IMR-90 (cell line): ENCODE data around the gene ZNF236. TPM values are rescaled to one million over a fixed set of nuclear protein-coding genes. Genes with fewer than 3 reads are reported as not detected.

ENCODE experiments used
- ATAC-seq: fragments of 200-7000 bp; cut with Tn5 transposase; 2 replicates; pipeline ENCODE4 v1.9.1; 2020; ENCODE audit warnings: low read depth, mild to moderate bottlenecking, moderate library complexity
- BruUV-seq: library from RNA; stranded (reverse); fragments of 400-500 nt; replicated peaks from 2 replicates; lab custom pipeline; 2021; lab: Mats Ljungman, UMichigan
- CTCF ChIA-PET: fragments of 300-600 bp; formaldehyde crosslinking; extraction: SDS; loops from one replicate; lab custom pipeline; 2021; ENCODE audit warnings: antibody characterized with exemption; lab: Yijun Ruan, JAX
- POLR2A ChIA-PET: fragments of 300-600 bp; sonication (Branson Sonifier 250); formaldehyde crosslinking; loops from one replicate; lab custom pipeline; 2022; ENCODE audit warnings: antibody characterized with exemption; ENCODE audit not compliant: unreplicated experiment; lab: Charles Lee
- DNase-seq: peaks from one replicate; pipeline ENCODE4 v3.0.0; 2013
- H2AFZ ChIP-seq: replicated peaks from 2 replicates; pipeline ENCODE3; 2013; ENCODE audit warnings: low read length, mild to moderate bottlenecking; ENCODE audit not compliant: poor library complexity
- H2AK5ac ChIP-seq: 2 replicates; pipeline ENCODE4 v1.6.1; 2013; ENCODE audit warnings: low read depth, low read length, inconsistent platforms
- H2AK9ac ChIP-seq: replicated peaks from 2 replicates; pipeline ENCODE3; 2013; ENCODE audit warnings: mild to moderate bottlenecking, low read depth, low read length, moderate library complexity; ENCODE audit not compliant: poor library complexity
- H2BK120ac ChIP-seq: 2 replicates; pipeline ENCODE4 v1.6.1; 2013; ENCODE audit warnings: low read depth, low read length, inconsistent platforms
- H2BK15ac ChIP-seq: 3 replicates; pipeline ENCODE4 v1.6.1; 2013; ENCODE audit warnings: low read depth, low read length, inconsistent platforms
- H2BK20ac ChIP-seq: 2 replicates; pipeline ENCODE4 v1.6.1; 2013; ENCODE audit warnings: low read depth, mild to moderate bottlenecking, inconsistent platforms, low read length, moderate library complexity
- H2BK5ac ChIP-seq: 2 replicates; pipeline ENCODE4 v1.6.1; 2013; ENCODE audit warnings: mild to moderate bottlenecking, low read depth, low read length, inconsistent platforms; ENCODE audit not compliant: poor library complexity, severe bottlenecking
- H3K14ac ChIP-seq: replicated peaks from 2 replicates; pipeline ENCODE4 v1.6.1; 2013; ENCODE audit warnings: low read depth, low read length, inconsistent platforms
- H3K18ac ChIP-seq: 2 replicates; pipeline ENCODE4 v1.6.1; 2013; ENCODE audit warnings: low read depth, low read length, control low read depth
- H3K23ac ChIP-seq: 2 replicates; pipeline ENCODE4 v1.6.1; 2013; ENCODE audit warnings: low read depth, low read length, inconsistent platforms
- H3K27ac ChIP-seq: 2 replicates; pipeline ENCODE4 v1.5.1; 2013; ENCODE audit warnings: mild to moderate bottlenecking, control low read depth, low read length; ENCODE audit not compliant: insufficient read depth
- H3K27me3 ChIP-seq: 2 replicates; pipeline ENCODE4 v1.6.1; 2013; ENCODE audit warnings: low read length; ENCODE audit not compliant: control insufficient read depth, insufficient read depth
- H3K36me3 ChIP-seq: 2 replicates; pipeline ENCODE4 v1.6.1; 2013; ENCODE audit warnings: low read length, mixed read lengths; ENCODE audit not compliant: control insufficient read depth, insufficient read depth
- H3K4ac ChIP-seq: 2 replicates; pipeline ENCODE4 v1.6.1; 2013; ENCODE audit warnings: low read depth, low read length, inconsistent platforms
- H3K4me1 ChIP-seq: 2 replicates; pipeline ENCODE4 v1.6.1; 2013; ENCODE audit warnings: low read length, mixed read lengths; ENCODE audit not compliant: control insufficient read depth, insufficient read depth
- H3K4me2 ChIP-seq: 2 replicates; pipeline ENCODE4 v1.6.1; 2013; ENCODE audit warnings: low read depth, mild to moderate bottlenecking, control low read depth, low read length, moderate library complexity
- H3K4me3 ChIP-seq: 2 replicates; pipeline ENCODE4 v1.5.1; 2013; ENCODE audit warnings: low read depth, mild to moderate bottlenecking, control low read depth, low read length, moderate library complexity; ENCODE audit not compliant: insufficient read depth
- H3K56ac ChIP-seq: 2 replicates; pipeline ENCODE4 v1.6.1; 2013; ENCODE audit warnings: low read length, inconsistent platforms; ENCODE audit not compliant: insufficient read depth; ENCODE audit errors: extremely low read depth
- H3K79me1 ChIP-seq, 2 experiments: 2 replicates each; pipeline ENCODE4 v1.6.1; 2013; ENCODE audit warnings: low read length in 2 of 2, inconsistent platforms in 1 of 2, low read depth in 1 of 2
- H3K9ac ChIP-seq: 2 replicates; pipeline ENCODE4 v1.6.1; 2013; ENCODE audit warnings: low read depth, low read length, control low read depth
- H3K9me1 ChIP-seq: 2 replicates; pipeline ENCODE4 v1.6.1; 2013; ENCODE audit warnings: low read length, inconsistent platforms; ENCODE audit not compliant: insufficient read depth
- H3K9me3 ChIP-seq: 2 replicates; pipeline ENCODE4 v1.6.1; 2013; ENCODE audit warnings: low read length; ENCODE audit not compliant: control insufficient read depth, insufficient read depth
- H4K20me1 ChIP-seq: 2 replicates; pipeline ENCODE4 v1.6.1; 2013; ENCODE audit warnings: low read length, inconsistent platforms; ENCODE audit not compliant: insufficient read depth
- H4K5ac ChIP-seq: 2 replicates; pipeline ENCODE4 v1.6.1; 2013; ENCODE audit warnings: mild to moderate bottlenecking, low read depth, low read length, control low read depth
- H4K8ac ChIP-seq, 2 experiments: 2 replicates each; pipeline ENCODE4 v1.6.1; 2013; ENCODE audit warnings: low read depth in 2 of 2, low read length in 2 of 2, control low read depth in 1 of 2, inconsistent platforms in 1 of 2
- H4K91ac ChIP-seq: 2 replicates; pipeline ENCODE4 v1.6.1; 2013; ENCODE audit warnings: low read depth, low read length, inconsistent platforms; ENCODE audit not compliant: insufficient read depth
- BHLHE40 ChIP-seq: fragments of 150-350 bp; IDR thresholded peaks from 2 replicates; pipeline ENCODE4 v1.6.1; 2016; ENCODE audit warnings: mild to moderate bottlenecking, low read depth, low read length
- MAFK ChIP-seq: IDR thresholded peaks from 2 replicates; pipeline ENCODE4 v1.6.1; 2012; ENCODE audit warnings: low read depth, low read length, improper control_type of control experiment
- MAZ ChIP-seq: IDR thresholded peaks from 2 replicates; pipeline ENCODE4 v1.6.1; 2012; ENCODE audit warnings: low read depth, mild to moderate bottlenecking, low read length, improper control_type of control experiment, moderate library complexity, borderline replicate concordance
- MXI1 ChIP-seq: IDR thresholded peaks from 2 replicates; pipeline ENCODE4 v1.6.1; 2012; ENCODE audit warnings: low read depth, mild to moderate bottlenecking, low read length, moderate library complexity, borderline replicate concordance
- NFE2L2 ChIP-seq: fragments of 150-350 bp; IDR thresholded peaks from 2 replicates; pipeline ENCODE4 v1.6.1; 2016; ENCODE audit warnings: low read depth, mild to moderate bottlenecking, low read length
- POLR2A ChIP-seq: IDR thresholded peaks from 2 replicates; pipeline ENCODE4 v1.6.1; 2012; ENCODE audit warnings: mild to moderate bottlenecking, low read depth, low read length
- RAD21 ChIP-seq: IDR thresholded peaks from 2 replicates; pipeline ENCODE4 v1.6.1; 2012; ENCODE audit warnings: low read length, improper control_type of control experiment
- RCOR1 ChIP-seq: IDR thresholded peaks from 2 replicates; pipeline ENCODE4 v1.6.1; 2012; ENCODE audit warnings: mild to moderate bottlenecking, low read length, improper control_type of control experiment; ENCODE audit not compliant: insufficient replicate concordance
- RFX5 ChIP-seq: IDR thresholded peaks from 2 replicates; pipeline ENCODE4 v1.8.0; 2012; ENCODE audit warnings: low read depth, mild to moderate bottlenecking, low read length, moderate library complexity
- WGBS, 2 experiments: methylation state at CpG; one replicate each; pipeline versions ENCODE4 v1.1.5 to v1.1.7; 2013; ENCODE audit warnings: missing lambda C conversion rate in 2 of 2; ENCODE audit not compliant: insufficient read length in 1 of 2; ENCODE audit errors: extremely low coverage in 2 of 2; 5-methylcytosine and 5-hydroxymethylcytosine counted together
- dilution Hi-C: fragments of 300-500 bp; cut with HindIII; formaldehyde crosslinking; loops from one replicate; pipeline ENCODE4 v1.14.3; 2018; ENCODE audit warnings: low sequenced_read_pairs; ENCODE audit not compliant: unreplicated experiment
- in situ Hi-C: fragments of 300-500 bp; cut with MboI; formaldehyde crosslinking; loops from 3 replicates; pipeline ENCODE4 v1.14.3; 2019; ENCODE audit warnings: low sequenced_read_pairs, inconsistent platforms, mixed read lengths
- intact Hi-C: fragments of 100-400 bp; cut with micrococcal nuclease; formaldehyde crosslinking; loops from 2 replicates; pipeline ENCODE4 v1.10.0; 2022
- polyA plus RNA-seq, 3 experiments: library from polyadenylated mRNA; depleted of rRNA; stranded (reverse); fragments of >200 nt; gene quantifications; 2 replicates each; pipeline ENCODE4 v1.2.3, GENCODE V29; 2012; ENCODE audit warnings: low replicate concordance in 1 of 3
- total RNA-seq: library from RNA; depleted of rRNA; stranded (reverse); fragments of >200 nt; gene quantifications from 2 replicates; pipeline ENCODE4 v1.2.3, GENCODE V29; 2012
- TF ChIP-seq, protein P1 (sequence below): fragments of 150-350 bp; IDR thresholded peaks from 2 replicates; pipeline ENCODE4 v1.6.1; 2016; ENCODE audit warnings: low read depth, mild to moderate bottlenecking, low read length, moderate library complexity, borderline replicate concordance
- TF ChIP-seq, protein P2 (sequence below): conservative IDR thresholded peaks from 2 replicates; pipeline ENCODE4 v1.5.1; 2012; ENCODE audit warnings: mild to moderate bottlenecking, low read depth, low read length, improper control_type of control experiment

ZNF236 gene
- total and polyA plus RNA-seq, 2 of the 4 experiments (the other 2 are of a cell fraction) = 3.6 to 9.7 TPM

DNA sequence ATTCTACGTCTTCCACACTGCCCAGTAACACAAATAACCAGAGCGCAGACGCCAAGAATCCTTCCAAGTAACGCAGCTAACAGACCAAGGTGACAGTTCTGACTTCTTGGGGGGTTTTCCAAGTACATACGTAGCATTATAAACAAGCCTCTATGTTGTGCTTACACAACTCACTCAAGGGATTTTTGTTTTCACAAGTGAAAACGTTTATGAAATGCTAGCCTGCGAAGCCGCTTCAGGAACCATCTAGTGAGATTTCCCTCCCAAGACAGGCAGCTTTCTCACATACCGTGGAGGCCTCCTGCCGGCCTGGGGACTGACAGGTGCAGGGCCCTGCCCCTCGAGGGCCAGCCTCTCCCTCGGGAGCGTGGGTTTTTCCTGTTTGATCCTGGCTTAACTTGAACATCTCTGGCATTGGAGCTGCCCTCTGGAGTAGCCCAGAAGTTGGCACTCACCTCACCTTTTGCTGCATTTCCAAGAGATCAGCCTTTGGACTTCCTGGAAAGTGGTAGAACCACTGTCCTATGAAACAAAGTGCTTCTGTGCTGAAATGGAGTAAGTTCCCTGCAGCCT lies 159.1 kb downstream of the ZNF236 start:
- in situ Hi-C loops = loop anchor here (10.0 kb wide), 1 partner anchor 177 kb away; no protein-coding TSS in a partner anchor
- no TSS peak for BruUV-seq
- TF ChIP-seq RFX5 = no peak
- no peak for TF ChIP-seq RAD21
- TF ChIP-seq POLR2A = no peak
- no peak for TF ChIP-seq NFE2L2
- TF ChIP-seq, protein P1, sequence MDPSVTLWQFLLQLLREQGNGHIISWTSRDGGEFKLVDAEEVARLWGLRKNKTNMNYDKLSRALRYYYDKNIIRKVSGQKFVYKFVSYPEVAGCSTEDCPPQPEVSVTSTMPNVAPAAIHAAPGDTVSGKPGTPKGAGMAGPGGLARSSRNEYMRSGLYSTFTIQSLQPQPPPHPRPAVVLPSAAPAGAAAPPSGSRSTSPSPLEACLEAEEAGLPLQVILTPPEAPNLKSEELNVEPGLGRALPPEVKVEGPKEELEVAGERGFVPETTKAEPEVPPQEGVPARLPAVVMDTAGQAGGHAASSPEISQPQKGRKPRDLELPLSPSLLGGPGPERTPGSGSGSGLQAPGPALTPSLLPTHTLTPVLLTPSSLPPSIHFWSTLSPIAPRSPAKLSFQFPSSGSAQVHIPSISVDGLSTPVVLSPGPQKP = no peak
- TF ChIP-seq BHLHE40 = no peak
- TF ChIP-seq, protein P2, sequence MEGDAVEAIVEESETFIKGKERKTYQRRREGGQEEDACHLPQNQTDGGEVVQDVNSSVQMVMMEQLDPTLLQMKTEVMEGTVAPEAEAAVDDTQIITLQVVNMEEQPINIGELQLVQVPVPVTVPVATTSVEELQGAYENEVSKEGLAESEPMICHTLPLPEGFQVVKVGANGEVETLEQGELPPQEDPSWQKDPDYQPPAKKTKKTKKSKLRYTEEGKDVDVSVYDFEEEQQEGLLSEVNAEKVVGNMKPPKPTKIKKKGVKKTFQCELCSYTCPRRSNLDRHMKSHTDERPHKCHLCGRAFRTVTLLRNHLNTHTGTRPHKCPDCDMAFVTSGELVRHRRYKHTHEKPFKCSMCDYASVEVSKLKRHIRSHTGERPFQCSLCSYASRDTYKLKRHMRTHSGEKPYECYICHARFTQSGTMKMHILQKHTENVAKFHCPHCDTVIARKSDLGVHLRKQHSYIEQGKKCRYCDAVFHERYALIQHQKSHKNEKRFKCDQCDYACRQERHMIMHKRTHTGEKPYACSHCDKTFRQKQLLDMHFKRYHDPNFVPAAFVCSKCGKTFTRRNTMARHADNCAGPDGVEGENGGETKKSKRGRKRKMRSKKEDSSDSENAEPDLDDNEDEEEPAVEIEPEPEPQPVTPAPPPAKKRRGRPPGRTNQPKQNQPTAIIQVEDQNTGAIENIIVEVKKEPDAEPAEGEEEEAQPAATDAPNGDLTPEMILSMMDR = no peak
- no peak for TF ChIP-seq MAFK
- TF ChIP-seq MAZ = no peak
- no peak for TF ChIP-seq MXI1
- TF ChIP-seq RCOR1 = no peak
- Histone ChIP-seq H4K20me1 (no peaks in the 10 kb centered on the region), H2AK9ac (no peak overlapping the region), H3K9me3 (no peaks in the 10 kb centered on the region), H3K4me2 (no peak overlapping the region; the same call in 1 of the 2 replicates), H4K8ac (no peak overlapping the region), H3K14ac (no peak overlapping the region), H3K36me3 (no peaks in the 10 kb centered on the region; the same call in 1 of the 2 replicates), H3K9ac (no peak overlapping the region), H2BK20ac (no peak overlapping the region), H3K79me1 (no peaks in the 10 kb centered on the region), H2BK120ac (no peak overlapping the region), H3K4me3 (no peak overlapping the region), H2BK15ac (no peak overlapping the region), H3K23ac (no peak overlapping the region), H4K5ac (no peak overlapping the region), H2BK5ac (no peak overlapping the region), H3K27me3 (peaks cover 3% of the 10 kb centered on the region), H2AK5ac (no peak overlapping the region), H3K18ac (no peak overlapping the region), H4K91ac (no peak overlapping the region), H3K27ac (no peak overlapping the region), H3K56ac (no peak overlapping the region), H3K4ac (no peak overlapping the region), H3K9me1 (no peaks in the 10 kb centered on the region), H3K4me1 (no peaks in the 10 kb centered on the region; the same call in 1 of the 2 replicates), H2AFZ (no peak overlapping the region)
- ATAC-seq = no peak
- 35% methylated on average over 5 of the region's 13 CpGs; no CpG with 5 or more reads in 1 of the 2 experiments for WGBS, 2 experiments
- ChIA-PET POLR2A (no interaction called here), CTCF (interaction anchor here (1.0 kb wide), 1 partner anchor 178 kb away, joined by 5 read pairs; no protein-coding TSS in a partner anchor)
- intact Hi-C loops = no loop called here
- peak; percentile 7 for DNase-seq
- dilution Hi-C loops = no loop called here
